K562 (cell line): ENCODE measurements around the gene NR1H2. TPM values are rescaled to one million over a fixed set of nuclear protein-coding genes. Genes with fewer than 3 reads are reported as not detected.

Source experiments
- CBX2 ChIP-seq: fragments of 200-600 bp; sonication (generic); IDR thresholded peaks from one replicate; pipeline ENCODE4 v1.6.1; 2012; ENCODE audit warnings: mild to moderate bottlenecking, low read length, inconsistent platforms; ENCODE audit not compliant: insufficient read depth, poor library complexity, severe bottlenecking
- CHD1 ChIP-seq: fragments of 200-600 bp; sonication (generic); IDR thresholded peaks from one replicate; pipeline ENCODE4 v1.6.1; 2012; ENCODE audit warnings: mild to moderate bottlenecking, moderate library complexity, low read length, inconsistent platforms
- CREB3L1 ChIP-seq: fragments of 450-650 bp; IDR thresholded peaks from 2 replicates; pipeline ENCODE4 v1.6.1; 2014; ENCODE audit warnings: low read depth, mild to moderate bottlenecking, moderate library complexity, borderline replicate concordance
- E2F1 ChIP-seq: sonication (generic); formaldehyde crosslinking; IDR thresholded peaks from 2 replicates; pipeline ENCODE4 v1.8.1; 2023; ENCODE audit warnings: mild to moderate bottlenecking, missing genetic modification reagents, moderate library complexity
- ELF1 ChIP-seq: fragments of 200-800 bp; sonication (Bioruptor generic); IDR thresholded peaks from 2 replicates; pipeline ENCODE4 v1.6.1; 2016; ENCODE audit warnings: missing genetic modification characterization, missing compliant biosample characterization
- MTA3 ChIP-seq: fragments of 450-650 bp; formaldehyde crosslinking; IDR thresholded peaks from 2 replicates; pipeline ENCODE4 v1.6.1; 2017; ENCODE audit warnings: mild to moderate bottlenecking, borderline replicate concordance
- NFE2L1 ChIP-seq: fragments of 450-650 bp; IDR thresholded peaks from 2 replicates; pipeline ENCODE4 v1.6.1; 2016; ENCODE audit warnings: missing genetic modification characterization, low read depth, mild to moderate bottlenecking, missing compliant biosample characterization, moderate library complexity, borderline replicate concordance
- RBBP5 ChIP-seq: fragments of 200-600 bp; sonication (generic); IDR thresholded peaks from 2 replicates; pipeline ENCODE4 v1.6.1; 2012; ENCODE audit warnings: borderline replicate concordance, mild to moderate bottlenecking, low read length, control low read depth, inconsistent platforms; ENCODE audit not compliant: insufficient read depth, poor library complexity, severe bottlenecking
- RCOR1 ChIP-seq, 2 experiments: IDR thresholded peaks; 2 replicates each; pipeline ENCODE4 v1.6.1; 2012; ENCODE audit warnings: low read depth in 2 of 2, low read length in 2 of 2, borderline replicate concordance in 1 of 2, improper control_type of control experiment in 1 of 2
- polyA plus RNA-seq, 8 experiments: library from polyadenylated mRNA; depleted of rRNA in 4 of 8; stranded (reverse) in 5 of 8; unstranded in 3 of 8; fragments of >200 nt; fragmentation: Nextera tagmentation in 2 of 8; fragmentation: Illumina TruSeq in 1 of 8; extraction: Ambion mirVana in 2 of 8; extraction: Trizol in 1 of 8; gene quantifications; 2 replicates each; pipeline versions ENCODE4 v1.2.1 to v1.2.3, GENCODE V29; 2011 to 2014; ENCODE audit warnings: inconsistent platforms in 1 of 8, missing spikeins in 1 of 8
- total RNA-seq, 7 experiments: library from RNA; depleted of rRNA in 6 of 7; stranded (reverse); fragments of >200 nt in 6 of 7; fragmentation: Illumina TruSeq in 2 of 7; extraction: Trizol in 2 of 7; gene quantifications; 2 replicates each; pipeline versions ENCODE4 v1.2.1 to v1.2.3, GENCODE V29; 2011 to 2021; ENCODE audit warnings: low replicate concordance in 1 of 7
- TF ChIP-seq, protein P1 (sequence below), 2 experiments: fragments of 450-650 bp in 1 of 2; sonication (generic) in 1 of 2; formaldehyde crosslinking in 1 of 2; IDR thresholded peaks; 2 replicates each; pipeline versions ENCODE4 v1.7.1 to v1.9.0; 2016 to 2022; ENCODE audit warnings: inconsistent platforms in 1 of 2, mild to moderate bottlenecking in 1 of 2, missing genetic modification reagents in 1 of 2
- TF ChIP-seq, protein P2 (sequence below): fragments of 250-450 bp; sonication (Bioruptor Pico); IDR thresholded peaks from 2 replicates; pipeline ENCODE4 v1.4.0; 2020

The NR1H2 gene
- total and polyA plus RNA-seq, 9 of the 15 experiments (the other 6 are each of a cell fraction or from before 2014, with no cell fraction given) = 0.11 to 73.8 (median 24.0) TPM

GRCh38 chr19:50376166-50377050 is at the start of gene NR1H2 (continued):
- TF ChIP-seq, protein P1, sequence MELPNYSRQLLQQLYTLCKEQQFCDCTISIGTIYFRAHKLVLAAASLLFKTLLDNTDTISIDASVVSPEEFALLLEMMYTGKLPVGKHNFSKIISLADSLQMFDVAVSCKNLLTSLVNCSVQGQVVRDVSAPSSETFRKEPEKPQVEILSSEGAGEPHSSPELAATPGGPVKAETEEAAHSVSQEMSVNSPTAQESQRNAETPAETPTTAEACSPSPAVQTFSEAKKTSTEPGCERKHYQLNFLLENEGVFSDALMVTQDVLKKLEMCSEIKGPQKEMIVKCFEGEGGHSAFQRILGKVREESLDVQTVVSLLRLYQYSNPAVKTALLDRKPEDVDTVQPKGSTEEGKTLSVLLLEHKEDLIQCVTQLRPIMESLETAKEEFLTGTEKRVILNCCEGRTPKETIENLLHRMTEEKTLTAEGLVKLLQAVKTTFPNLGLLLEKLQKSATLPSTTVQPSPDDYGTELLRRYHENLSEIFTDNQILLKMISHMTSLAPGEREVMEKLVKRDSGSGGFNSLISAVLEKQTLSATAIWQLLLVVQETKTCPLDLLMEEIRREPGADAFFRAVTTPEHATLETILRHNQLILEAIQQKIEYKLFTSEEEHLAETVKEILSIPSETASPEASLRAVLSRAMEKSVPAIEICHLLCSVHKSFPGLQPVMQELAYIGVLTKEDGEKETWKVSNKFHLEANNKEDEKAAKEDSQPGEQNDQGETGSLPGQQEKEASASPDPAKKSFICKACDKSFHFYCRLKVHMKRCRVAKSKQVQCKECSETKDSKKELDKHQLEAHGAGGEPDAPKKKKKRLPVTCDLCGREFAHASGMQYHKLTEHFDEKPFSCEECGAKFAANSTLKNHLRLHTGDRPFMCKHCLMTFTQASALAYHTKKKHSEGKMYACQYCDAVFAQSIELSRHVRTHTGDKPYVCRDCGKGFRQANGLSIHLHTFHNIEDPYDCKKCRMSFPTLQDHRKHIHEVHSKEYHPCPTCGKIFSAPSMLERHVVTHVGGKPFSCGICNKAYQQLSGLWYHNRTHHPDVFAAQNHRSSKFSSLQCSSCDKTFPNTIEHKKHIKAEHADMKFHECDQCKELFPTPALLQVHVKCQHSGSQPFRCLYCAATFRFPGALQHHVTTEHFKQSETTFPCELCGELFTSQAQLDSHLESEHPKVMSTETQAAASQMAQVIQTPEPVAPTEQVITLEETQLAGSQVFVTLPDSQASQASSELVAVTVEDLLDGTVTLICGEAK (IDR thresholded peaks at IDR 0.05) = peak; percentile 100
- TF ChIP-seq, protein P1 (CRISPR knock-in tag; IDR thresholded peaks at IDR 0.05) = no peak
- TF ChIP-seq RBBP5 (peak; percentile 89), E2F1 (peak; percentile 66), CBX2 (no peak), ELF1 (peak; percentile 97), NFE2L1 (tag) (no peak), CREB3L1 (peak; percentile 32; the same call in 1 of the 2 replicates), CHD1 (peak; percentile 99), RCOR1 (IDR thresholded peaks at IDR 0.05; ENCODE audit: borderline replicate concordance in 1 of 2, low read depth in 2 of 2, low read length in 2 of 2) (peak; percentile 77 to 91), MTA3 (peak; percentile 89)
- TF ChIP-seq, protein P2, sequence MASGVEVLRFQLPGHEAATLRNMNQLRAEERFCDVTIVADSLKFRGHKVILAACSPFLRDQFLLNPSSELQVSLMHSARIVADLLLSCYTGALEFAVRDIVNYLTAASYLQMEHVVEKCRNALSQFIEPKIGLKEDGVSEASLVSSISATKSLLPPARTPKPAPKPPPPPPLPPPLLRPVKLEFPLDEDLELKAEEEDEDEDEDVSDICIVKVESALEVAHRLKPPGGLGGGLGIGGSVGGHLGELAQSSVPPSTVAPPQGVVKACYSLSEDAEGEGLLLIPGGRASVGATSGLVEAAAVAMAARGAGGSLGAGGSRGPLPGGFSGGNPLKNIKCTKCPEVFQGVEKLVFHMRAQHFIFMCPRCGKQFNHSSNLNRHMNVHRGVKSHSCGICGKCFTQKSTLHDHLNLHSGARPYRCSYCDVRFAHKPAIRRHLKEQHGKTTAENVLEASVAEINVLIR (CRISPR knock-in tag) = peak; percentile 92
